GM21515 (cell line): Measurements from ENCODE around the gene TLNRD1.

Source experiments
- ATAC-seq: cut with Tn5 transposase; IDR thresholded peaks from one replicate; pipeline ENCODE4 v1.9.1; 2021; ENCODE audit not compliant: unreplicated experiment

TLNRD1 gene

GRCh38 chr15:81025721-81026370 is 25.1 kb downstream of the TLNRD1 start:
- ATAC-seq: no peak

- ATAC-seq: no peak
Observed at GRCh38 chr15:81026836-81027599, 26.3 kb downstream of the TLNRD1 start.

- ATAC-seq: no peak
Observed at GRCh38 chr15:81029414-81030300, 28.9 kb downstream of the TLNRD1 start.

- no peak for ATAC-seq
Observed at GRCh38 chr15:81030301-81030750, 29.6 kb downstream of the TLNRD1 start.

- no peak for ATAC-seq
Observed at GRCh38 chr15:81031203-81031602, 30.5 kb downstream of the TLNRD1 start.

- ATAC-seq: no peak
Observed at GRCh38 chr15:81032355-81032754, 31.6 kb downstream of the TLNRD1 start.

- ATAC-seq: no peak
Observed at GRCh38 chr15:81032818-81033217, 32.1 kb downstream of the TLNRD1 start.

- no peak for ATAC-seq
Observed at GRCh38 chr15:81033508-81033907, 32.8 kb downstream of the TLNRD1 start.

- ATAC-seq: no peak
Observed at GRCh38 chr15:81037952-81038743, 37.4 kb downstream of the TLNRD1 start.

GRCh38 chr15:81038975-81039607 is 38.4 kb downstream of the TLNRD1 start:
- ATAC-seq: no peak

GRCh38 chr15:81040757-81041156 is 40.0 kb downstream of the TLNRD1 start:
- ATAC-seq: no peak

GRCh38 chr15:81043281-81043934 is 42.7 kb downstream of the TLNRD1 start:
- no peak for ATAC-seq

- no peak for ATAC-seq
Observed at GRCh38 chr15:81043935-81044575, 43.3 kb downstream of the TLNRD1 start.

GRCh38 chr15:81046290-81046689 is 45.6 kb downstream of the TLNRD1 start:
- no peak for ATAC-seq

GRCh38 chr15:81047928-81048327 is 47.2 kb downstream of the TLNRD1 start:
- ATAC-seq: no peak

GRCh38 chr15:81049835-81050234 is 49.1 kb downstream of the TLNRD1 start:
- no peak for ATAC-seq

GRCh38 chr15:81050259-81050658 is 49.5 kb downstream of the TLNRD1 start:
- ATAC-seq: no peak

GRCh38 chr15:81050805-81051204 is 50.1 kb downstream of the TLNRD1 start:
- no peak for ATAC-seq

- no peak for ATAC-seq
Observed at GRCh38 chr15:81052046-81052445, 51.3 kb downstream of the TLNRD1 start.
